NCI-H1417 (cell line): Measurements from ENCODE around the gene MAPK8IP3.

Experiments
- DNase-seq, 3 experiments: peaks; one replicate each; lab custom pipeline; 2025; lab: John Stamatoyannopoulos, UW

MAPK8IP3 gene

GRCh38 chr16:1741553-1742165, 35.7 kb downstream of the MAPK8IP3 start:
- no peak for DNase-seq

GRCh38 chr16:1743376-1744337, 37.7 kb downstream of the MAPK8IP3 start:
- no peak for DNase-seq

GRCh38 chr16:1744338-1744840, 38.4 kb downstream of the MAPK8IP3 start:
- DNase-seq: no peak

- no peak for DNase-seq
Measured at GRCh38 chr16:1745181-1745899, 39.3 kb downstream of the MAPK8IP3 start.

GRCh38 chr16:1745900-1746692, 40.1 kb downstream of the MAPK8IP3 start:
- DNase-seq: no peak

GRCh38 chr16:1746693-1747195, 40.7 kb downstream of the MAPK8IP3 start:
- no peak for DNase-seq

GRCh38 chr16:1747934-1748333, 41.9 kb downstream of the MAPK8IP3 start:
- no peak for DNase-seq

- no peak for DNase-seq
Measured at GRCh38 chr16:1749152-1750117, 43.4 kb downstream of the MAPK8IP3 start.

- no peak for DNase-seq
Measured at GRCh38 chr16:1751946-1752345, 46.0 kb downstream of the MAPK8IP3 start.

- no peak for DNase-seq
Measured at GRCh38 chr16:1752853-1753252, 46.9 kb downstream of the MAPK8IP3 start.

GRCh38 chr16:1754204-1754603, 48.2 kb downstream of the MAPK8IP3 start:
- no peak for DNase-seq

- no peak for DNase-seq
Measured at GRCh38 chr16:1757714-1758461, 51.9 kb downstream of the MAPK8IP3 start.

- DNase-seq: no peak
Measured at GRCh38 chr16:1758923-1759322, 52.9 kb downstream of the MAPK8IP3 start.

GRCh38 chr16:1759511-1759910, 53.5 kb downstream of the MAPK8IP3 start:
- DNase-seq: no peak

- DNase-seq: no peak
Measured at GRCh38 chr16:1760911-1761310, 54.9 kb downstream of the MAPK8IP3 start.

- no peak for DNase-seq
Measured at GRCh38 chr16:1761751-1762150, 55.8 kb downstream of the MAPK8IP3 start.

- no peak for DNase-seq
Measured at GRCh38 chr16:1762196-1762878, 56.3 kb downstream of the MAPK8IP3 start.

GRCh38 chr16:1762879-1763520, 57.0 kb downstream of the MAPK8IP3 start:
- no peak for DNase-seq
